ENCODE results near the gene CEP76. TPM values are rescaled to one million over a fixed set of nuclear protein-coding genes. Genes with fewer than 3 reads are reported as not detected.

Gene CEP76
- polyA plus RNA-seq, 1 donor (not counting 4 experiments of a cell fraction or from before 2014, with no cell fraction given): 10.7 TPM

GRCh38 chr18:12703664-12704063 lies 1.1 kb upstream of the CEP76 start:
- no peak for FAIRE-seq
- H3K36me3 ChIP-seq (ENCODE audit: control insufficient read depth in 2 of 2, extremely low read depth in 1 of 2, insufficient read depth in 2 of 2, low read length in 2 of 2): peaks cover 6 to 10% of the 10 kb centered on the region in 2 experiments
- DNase-seq (ENCODE audit: low read depth, low spot score): no peak
- no peaks in the 10 kb centered on the region for H3K27me3 ChIP-seq (ENCODE audit: control insufficient read depth, extremely low read depth, insufficient read depth, low read length)
- H3K9ac ChIP-seq (ENCODE audit: control insufficient read depth, extremely low read depth, insufficient read depth, low read length): peak overlapping the region; percentile 99
- H2AFZ ChIP-seq (ENCODE audit: control insufficient read depth, low read length): peak overlapping the region; percentile 96
- H3K4me2 ChIP-seq (ENCODE audit: control insufficient read depth, extremely low read depth, insufficient read depth, low read depth, low read length): peak overlapping the region; percentile 84
- H3K79me2 ChIP-seq (ENCODE audit: control insufficient read depth, insufficient read depth, low read length): peaks cover 49% of the 10 kb centered on the region
- peak overlapping the region; percentile 69 to 97 (median 90) for H3K4me3 ChIP-seq (ENCODE audit: control insufficient read depth in 2 of 3, extremely low read depth in 1 of 3, insufficient read depth in 2 of 3, low read depth in 1 of 3, low read length in 3 of 3)
- TF ChIP-seq CTCF (optimal IDR thresholded peaks at IDR 0.05 in 1 of 3, IDR thresholded peaks at IDR 0.05 in 1 of 3, conservative IDR thresholded peaks at IDR 0.05 in 1 of 3; ENCODE audit: extremely low read depth in 1 of 3, insufficient read depth in 2 of 3, low read length in 3 of 3) (no peak), EZH2 (IDR thresholded peaks at IDR 0.05; ENCODE audit: low read length) (no peak)
- H3K9me1 ChIP-seq (ENCODE audit: control insufficient read depth, extremely low read depth, insufficient read depth, low read length): peaks cover 2% of the 10 kb centered on the region
- no peaks in the 10 kb centered on the region for H3K9me3 ChIP-seq (ENCODE audit: control insufficient read depth, low read depth, low read length)
- no peaks in the 10 kb centered on the region for H4K20me1 ChIP-seq (ENCODE audit: control insufficient read depth, extremely low read depth, insufficient read depth, low read length)
- peaks cover 24% of the 10 kb centered on the region for H3K4me1 ChIP-seq (ENCODE audit: control insufficient read depth, extremely low read depth, insufficient read depth, low read length)
- dilution Hi-C loops (cut with MboI; ENCODE audit: extremely low pct_ligation_motif_present, low sequenced_read_pairs): no loop called here
- peak overlapping the region; percentile 97 for H3K27ac ChIP-seq (ENCODE audit: control insufficient read depth, insufficient read depth, low read length)

GRCh38 chr18:12703096-12703567 lies 609 bp upstream of the CEP76 start:
- FAIRE-seq (no peak), DNase-seq (ENCODE audit: low read depth, low spot score) (no peak)
- peak overlapping the region; percentile 99 for H3K9ac ChIP-seq (ENCODE audit: control insufficient read depth, extremely low read depth, insufficient read depth, low read length)
- dilution Hi-C loops (cut with MboI; ENCODE audit: extremely low pct_ligation_motif_present, low sequenced_read_pairs): no loop called here
- H3K9me3 ChIP-seq (ENCODE audit: control insufficient read depth, low read depth, low read length): no peaks in the 10 kb centered on the region
- no peaks in the 10 kb centered on the region for H4K20me1 ChIP-seq (ENCODE audit: control insufficient read depth, extremely low read depth, insufficient read depth, low read length)
- peaks cover 26% of the 10 kb centered on the region for H3K4me1 ChIP-seq (ENCODE audit: control insufficient read depth, extremely low read depth, insufficient read depth, low read length)
- H3K27ac ChIP-seq (ENCODE audit: control insufficient read depth, insufficient read depth, low read length): peak overlapping the region; percentile 97
- peaks cover 49% of the 10 kb centered on the region for H3K79me2 ChIP-seq (ENCODE audit: control insufficient read depth, insufficient read depth, low read length)
- peak overlapping the region; percentile 84 for H3K4me2 ChIP-seq (ENCODE audit: control insufficient read depth, extremely low read depth, insufficient read depth, low read depth, low read length)
- H3K36me3 ChIP-seq (ENCODE audit: control insufficient read depth in 2 of 2, extremely low read depth in 1 of 2, insufficient read depth in 2 of 2, low read length in 2 of 2): peaks cover 6 to 10% of the 10 kb centered on the region in 2 experiments
- no peaks in the 10 kb centered on the region for H3K27me3 ChIP-seq (ENCODE audit: control insufficient read depth, extremely low read depth, insufficient read depth, low read length)
- H3K4me3 ChIP-seq (ENCODE audit: control insufficient read depth in 2 of 3, extremely low read depth in 1 of 3, insufficient read depth in 2 of 3, low read depth in 1 of 3, low read length in 3 of 3): peak overlapping the region; percentile 69 to 97 (median 90)
- peak overlapping the region; percentile 96 for H2AFZ ChIP-seq (ENCODE audit: control insufficient read depth, low read length)
- TF ChIP-seq EZH2 (IDR thresholded peaks at IDR 0.05; ENCODE audit: low read length) (no peak), CTCF (optimal IDR thresholded peaks at IDR 0.05 in 1 of 3, IDR thresholded peaks at IDR 0.05 in 1 of 3, conservative IDR thresholded peaks at IDR 0.05 in 1 of 3; ENCODE audit: extremely low read depth in 1 of 3, insufficient read depth in 2 of 3, low read length in 3 of 3) (no peak)
- peaks cover 2% of the 10 kb centered on the region for H3K9me1 ChIP-seq (ENCODE audit: control insufficient read depth, extremely low read depth, insufficient read depth, low read length)

All from keratinocyte (primary cell).